TTC549 (cell line): Measurements from ENCODE around the gene IP6K3.
A peak's percentile ranks its signal among the peaks of the same experiment; 100 is the strongest.

Source experiments
- FAIRE-seq: peaks from 2 replicates; lab custom pipeline; 2012; peaks lifted over from hg19 to GRCh38; lab: Jason Lieb, UNC

The IP6K3 gene

DNA sequence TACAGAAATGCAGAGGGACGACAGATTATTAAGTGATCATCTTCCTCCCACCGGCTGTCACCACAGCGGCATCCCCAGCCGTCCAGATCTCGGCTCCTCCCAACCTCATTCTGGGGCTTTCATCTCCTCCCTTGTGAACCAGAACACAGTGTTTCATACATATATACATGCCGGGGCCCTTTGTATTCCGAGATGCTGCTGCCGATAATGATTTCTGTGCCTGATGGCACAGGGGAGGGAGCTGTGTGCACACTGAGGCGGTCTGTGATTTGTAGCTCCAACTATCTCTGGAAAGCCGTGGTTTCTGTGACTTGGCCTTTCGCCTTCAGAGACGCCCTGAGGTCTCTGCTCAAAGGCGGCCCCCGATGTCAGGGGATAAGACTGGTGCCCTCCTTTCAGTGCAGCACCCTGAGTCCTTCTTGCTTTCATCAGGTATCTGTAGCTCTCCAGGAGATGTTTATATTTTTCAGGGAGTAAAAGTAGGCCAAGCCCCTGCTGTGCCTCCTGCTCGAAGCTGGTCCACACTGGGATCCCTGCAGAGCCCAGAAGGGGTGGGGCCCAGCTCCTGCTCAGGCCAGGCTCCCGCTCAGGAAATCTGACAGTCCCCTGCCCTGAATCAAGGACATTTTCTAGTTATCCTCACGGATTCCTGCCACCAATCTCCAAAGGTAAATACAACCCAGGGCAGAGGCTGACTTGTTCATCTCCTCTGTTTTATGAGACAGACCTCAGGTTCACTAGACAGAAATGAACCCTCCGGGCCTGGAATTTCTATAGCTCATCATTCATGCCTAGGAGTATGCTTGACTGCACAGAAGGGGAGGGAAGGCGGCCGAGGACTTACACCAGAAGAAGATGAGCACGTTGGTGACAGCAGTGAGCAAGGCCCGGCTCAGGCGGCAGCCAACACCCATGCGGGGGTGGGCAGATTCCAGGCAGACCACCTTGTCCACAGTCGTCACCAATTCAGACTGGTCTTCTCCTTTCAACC is 31.0 kb upstream of the IP6K3 start:
- FAIRE-seq, result no peak

DNA sequence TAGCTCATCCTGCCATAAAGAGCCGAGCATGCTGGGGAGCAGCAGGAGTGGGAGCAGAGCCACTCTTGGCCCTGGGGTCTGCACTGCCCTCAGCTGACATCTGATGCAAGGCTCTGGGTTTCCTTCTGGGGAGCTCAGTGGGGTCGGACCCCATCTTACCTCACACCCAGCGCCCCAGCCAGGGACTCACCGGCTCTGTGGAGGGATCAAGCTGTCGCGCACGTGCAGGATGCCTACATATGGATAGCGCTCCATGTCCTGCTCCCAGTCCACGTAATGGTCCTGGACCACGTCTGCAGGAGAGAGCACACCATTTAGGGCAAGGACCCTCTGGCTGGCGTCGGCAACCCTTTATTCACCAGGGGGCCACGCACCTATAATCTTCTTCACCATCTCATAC is 30.1 kb upstream of the IP6K3 start:
- no peak for FAIRE-seq

DNA sequence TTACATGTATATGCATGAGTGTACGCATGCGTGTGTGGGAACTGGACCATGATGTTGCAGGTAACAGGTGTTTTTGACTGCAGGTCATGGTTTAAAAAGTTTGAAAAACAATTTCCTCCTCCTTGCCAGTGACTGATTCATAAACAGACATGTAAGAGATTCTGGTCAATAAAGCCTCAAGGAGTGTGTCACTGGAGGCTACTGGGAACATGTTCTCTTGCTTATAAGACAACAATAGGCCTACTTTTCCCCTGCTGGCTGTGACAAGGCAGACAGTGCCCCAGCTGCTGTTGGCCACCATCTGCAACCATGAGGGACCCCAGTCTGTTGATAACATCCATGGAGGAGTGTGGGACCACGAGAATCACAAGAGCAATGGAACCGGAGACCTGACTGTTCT is 29.5 kb upstream of the IP6K3 start:
- FAIRE-seq, result no peak

DNA sequence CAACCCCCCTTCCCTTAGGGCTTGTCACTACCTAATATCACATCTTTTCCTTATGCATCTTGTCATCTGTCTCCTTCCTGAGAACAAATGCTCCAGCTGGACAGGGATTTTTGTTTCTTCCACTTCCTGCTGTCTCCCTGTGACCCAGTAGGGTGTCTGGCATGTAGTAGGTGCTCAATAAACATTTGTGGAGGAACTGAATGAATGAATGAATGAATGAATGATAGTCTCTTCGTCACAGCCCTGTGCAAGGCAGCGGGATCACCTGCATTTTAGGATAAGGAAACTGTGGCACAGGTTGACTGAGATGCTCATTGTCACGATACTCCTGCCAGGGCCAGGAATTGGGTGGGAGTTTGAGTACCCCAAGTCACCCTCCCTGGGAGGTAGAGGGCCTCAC is 28.1 kb upstream of the IP6K3 start:
- no peak for FAIRE-seq

DNA sequence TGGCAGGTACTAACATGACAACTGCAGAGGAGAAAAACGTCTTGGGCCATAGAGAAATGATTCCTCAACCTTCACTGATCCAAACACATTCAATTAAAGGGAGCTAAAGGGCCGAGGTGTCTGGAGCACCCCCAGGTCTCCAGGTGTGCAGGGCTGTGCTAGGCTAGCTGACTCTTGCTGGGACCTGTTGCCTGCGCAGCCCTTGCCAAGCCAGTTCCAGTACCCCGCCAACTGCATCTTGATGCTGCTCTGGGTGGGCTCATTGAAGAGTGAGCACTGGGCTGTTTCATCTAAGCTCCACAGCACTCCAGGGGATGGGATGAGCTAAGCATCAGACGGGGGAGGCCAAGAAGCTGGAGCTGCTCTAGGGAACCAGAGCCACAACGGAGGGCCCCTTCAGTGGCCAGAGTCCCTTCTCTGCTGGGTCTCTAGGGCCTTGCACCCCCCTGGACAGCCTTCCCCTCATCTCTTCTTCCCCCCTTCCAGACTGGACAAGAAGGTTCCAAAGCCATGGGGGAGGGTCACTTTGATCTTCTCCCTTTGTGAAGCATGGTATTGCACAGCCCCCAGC is 26.3 kb upstream of the IP6K3 start:
- no peak for FAIRE-seq

DNA sequence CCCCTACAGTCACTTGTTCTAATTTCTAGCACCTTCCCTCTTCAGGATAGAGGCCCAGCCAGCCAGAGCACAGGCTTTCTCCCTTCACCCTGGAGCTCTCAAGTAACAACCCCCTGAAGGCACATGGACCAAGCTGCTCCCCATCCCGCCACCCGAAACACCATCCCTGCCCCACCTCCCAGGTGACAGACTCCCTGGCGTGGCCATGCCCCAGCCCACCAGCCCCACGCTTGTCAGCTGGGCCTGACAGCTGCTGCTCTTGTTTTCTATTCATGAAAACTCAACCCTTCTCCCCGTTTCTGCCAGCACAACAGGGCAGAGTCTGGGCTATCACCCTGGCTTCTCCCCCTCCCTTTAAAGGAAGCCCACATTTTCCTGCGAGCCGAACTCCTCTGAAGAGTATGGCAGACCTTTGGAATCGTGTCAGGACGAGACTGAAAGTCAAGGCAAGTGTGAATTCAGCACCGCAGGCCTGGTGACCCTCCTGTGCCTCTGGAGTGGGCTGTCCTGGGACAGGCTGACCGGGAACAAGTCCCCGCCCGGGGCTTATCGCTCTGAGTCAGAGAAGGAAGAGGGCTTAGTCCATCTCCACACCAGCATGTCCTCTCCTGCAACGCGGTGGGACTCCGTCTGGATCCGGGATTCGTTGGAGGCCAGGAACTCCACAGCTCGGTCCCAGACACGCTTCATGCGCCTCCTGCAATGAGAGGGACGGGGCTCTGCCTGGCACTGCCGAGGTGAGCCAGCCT is 25.6 kb upstream of the IP6K3 start:
- no peak for FAIRE-seq

DNA sequence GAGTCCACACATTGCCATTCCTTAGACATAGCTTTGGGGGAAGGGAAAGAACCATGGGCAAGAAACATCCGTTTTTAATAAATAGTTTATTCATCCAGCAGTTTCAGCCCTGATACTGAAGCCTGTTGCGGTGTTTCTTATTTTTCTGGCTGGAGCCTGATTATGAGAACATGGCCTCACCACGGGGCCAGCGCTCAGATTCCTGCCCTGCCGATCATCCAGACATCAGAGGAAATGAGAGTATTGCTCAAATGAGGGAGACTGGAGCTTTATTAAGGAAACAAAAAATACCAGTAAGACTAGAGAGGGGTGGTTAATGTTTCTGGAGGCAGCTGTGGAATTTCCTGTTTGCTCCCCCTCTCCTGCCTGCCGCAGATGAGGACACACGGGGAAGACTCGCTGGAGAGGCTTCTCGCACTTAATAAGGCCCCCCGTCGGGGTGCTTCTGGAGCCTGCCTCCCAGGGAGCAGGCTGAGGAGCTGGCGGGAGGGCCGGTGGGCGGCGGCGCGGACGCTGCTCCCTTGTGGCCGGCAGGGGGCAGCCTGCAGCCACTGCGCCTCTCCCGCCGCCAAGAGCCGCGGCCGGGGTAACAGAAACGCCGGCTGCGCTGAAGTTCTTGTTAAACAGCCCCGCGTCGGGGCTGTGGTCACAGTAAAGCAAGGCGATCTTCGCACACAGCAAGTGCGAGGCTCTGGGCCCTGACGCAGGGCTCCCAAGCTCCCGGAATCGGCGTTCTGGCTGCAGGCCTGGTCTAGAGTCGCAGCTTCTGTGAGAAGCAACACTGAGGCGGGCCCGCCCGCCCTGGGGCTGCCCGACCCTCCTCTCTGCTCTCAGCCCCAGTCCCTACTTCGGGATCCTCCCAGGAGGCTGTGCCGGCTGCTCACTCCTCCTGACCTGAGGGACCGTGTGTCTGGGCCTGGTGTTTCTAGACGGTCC is 24.7 kb upstream of the IP6K3 start:
- no peak for FAIRE-seq

DNA sequence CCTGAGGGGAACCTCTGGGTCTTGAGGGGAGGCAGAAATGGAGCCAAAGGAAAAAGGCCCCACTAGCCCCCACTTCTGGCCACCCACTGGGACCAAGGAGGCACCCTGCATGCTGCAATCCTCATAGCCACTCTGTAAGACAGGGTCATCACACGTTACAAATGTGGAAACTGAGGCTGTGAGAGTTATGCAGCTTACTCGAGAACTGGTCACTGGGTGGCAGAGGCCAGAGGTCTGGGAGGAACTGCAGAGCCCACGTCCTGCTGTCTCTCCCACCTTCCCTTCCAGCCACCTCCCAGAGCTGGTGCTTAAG is 24.1 kb upstream of the IP6K3 start:
- no peak for FAIRE-seq

DNA sequence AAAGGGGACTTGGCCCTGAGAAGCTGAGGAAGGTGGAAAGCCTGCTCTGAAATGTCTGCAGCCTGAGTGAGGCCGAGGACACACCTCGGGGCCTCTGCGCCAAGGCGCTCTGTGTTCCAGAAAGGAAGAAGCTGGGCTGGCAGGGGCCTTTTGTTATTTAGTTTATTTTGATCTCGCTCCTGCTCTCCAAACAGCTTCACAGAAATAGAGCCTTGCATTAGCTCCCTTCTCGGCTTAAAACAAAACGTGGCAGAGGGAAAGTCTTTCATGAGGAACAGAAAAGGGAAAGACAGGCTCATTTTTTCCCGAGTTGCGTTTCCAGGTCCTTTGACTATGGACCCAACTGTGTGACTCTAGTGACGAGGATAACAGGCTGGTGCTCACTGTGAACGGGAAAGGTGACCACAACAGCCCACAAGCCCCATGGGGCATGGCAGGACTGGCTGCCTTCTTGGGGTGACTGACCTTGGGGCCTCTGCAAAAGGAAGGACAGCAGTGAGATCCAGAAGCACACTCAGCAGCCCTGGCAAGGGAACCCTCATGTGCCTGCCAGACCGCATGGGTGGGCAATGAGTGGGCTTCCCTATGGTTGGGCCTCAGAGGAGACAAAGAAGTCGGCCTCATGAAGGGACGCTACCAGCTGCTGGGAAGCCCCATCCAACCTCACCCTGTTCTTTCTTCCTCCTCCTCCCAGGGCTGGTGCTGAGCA is 23.6 kb upstream of the IP6K3 start:
- no peak for FAIRE-seq

DNA sequence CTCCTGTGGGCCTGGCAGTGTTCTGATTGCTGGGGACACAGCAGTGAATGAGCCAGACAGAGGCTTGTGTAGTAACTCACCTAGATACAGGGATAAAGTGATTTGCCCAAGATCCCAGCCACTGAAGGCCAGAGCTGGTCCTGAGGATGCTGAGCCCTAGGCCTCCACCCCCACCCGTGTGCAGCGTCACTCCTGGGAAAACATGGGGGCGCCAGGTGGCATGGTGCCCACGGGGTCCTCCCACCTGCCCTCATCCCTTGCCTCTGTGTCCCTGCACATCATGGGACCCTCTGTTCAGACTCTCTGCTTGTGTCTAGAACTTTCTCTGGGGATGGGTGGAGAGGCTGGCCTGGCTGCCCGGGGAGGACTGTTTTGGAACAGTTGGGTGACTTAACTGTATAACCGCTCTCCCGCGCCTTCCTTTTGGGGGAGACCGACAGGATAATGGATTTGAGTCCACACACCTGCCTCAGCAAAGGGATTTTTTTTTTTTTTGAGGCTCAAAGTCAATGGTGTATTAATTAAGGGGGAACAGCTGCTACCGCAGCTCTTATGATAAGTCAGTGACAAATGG is 22.6 kb upstream of the IP6K3 start:
- no peak for FAIRE-seq

DNA sequence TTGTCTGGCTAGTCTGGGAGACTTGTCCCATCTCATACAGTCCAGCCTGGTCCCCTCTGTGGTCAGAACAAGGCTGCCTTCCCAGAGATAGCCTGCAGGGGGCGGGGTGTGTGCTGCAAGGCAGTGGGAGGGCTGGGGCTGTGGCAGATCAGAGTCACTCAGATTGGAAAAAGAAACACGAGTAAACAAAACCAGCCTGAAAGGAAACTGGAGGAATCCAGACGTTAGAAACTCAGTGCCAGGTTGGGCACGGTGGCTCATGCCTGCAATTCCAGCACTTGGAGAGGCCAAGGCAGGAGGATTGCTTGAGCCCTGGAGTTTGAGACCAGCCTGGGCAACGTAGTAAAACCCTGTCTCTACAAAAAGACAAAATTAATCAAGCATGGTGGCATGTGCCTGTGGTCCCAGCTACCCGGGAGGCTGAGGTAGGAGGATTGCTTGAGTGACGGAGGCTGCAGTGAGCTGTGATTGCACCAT is 22.0 kb upstream of the IP6K3 start:
- peak; percentile 23 for FAIRE-seq

DNA sequence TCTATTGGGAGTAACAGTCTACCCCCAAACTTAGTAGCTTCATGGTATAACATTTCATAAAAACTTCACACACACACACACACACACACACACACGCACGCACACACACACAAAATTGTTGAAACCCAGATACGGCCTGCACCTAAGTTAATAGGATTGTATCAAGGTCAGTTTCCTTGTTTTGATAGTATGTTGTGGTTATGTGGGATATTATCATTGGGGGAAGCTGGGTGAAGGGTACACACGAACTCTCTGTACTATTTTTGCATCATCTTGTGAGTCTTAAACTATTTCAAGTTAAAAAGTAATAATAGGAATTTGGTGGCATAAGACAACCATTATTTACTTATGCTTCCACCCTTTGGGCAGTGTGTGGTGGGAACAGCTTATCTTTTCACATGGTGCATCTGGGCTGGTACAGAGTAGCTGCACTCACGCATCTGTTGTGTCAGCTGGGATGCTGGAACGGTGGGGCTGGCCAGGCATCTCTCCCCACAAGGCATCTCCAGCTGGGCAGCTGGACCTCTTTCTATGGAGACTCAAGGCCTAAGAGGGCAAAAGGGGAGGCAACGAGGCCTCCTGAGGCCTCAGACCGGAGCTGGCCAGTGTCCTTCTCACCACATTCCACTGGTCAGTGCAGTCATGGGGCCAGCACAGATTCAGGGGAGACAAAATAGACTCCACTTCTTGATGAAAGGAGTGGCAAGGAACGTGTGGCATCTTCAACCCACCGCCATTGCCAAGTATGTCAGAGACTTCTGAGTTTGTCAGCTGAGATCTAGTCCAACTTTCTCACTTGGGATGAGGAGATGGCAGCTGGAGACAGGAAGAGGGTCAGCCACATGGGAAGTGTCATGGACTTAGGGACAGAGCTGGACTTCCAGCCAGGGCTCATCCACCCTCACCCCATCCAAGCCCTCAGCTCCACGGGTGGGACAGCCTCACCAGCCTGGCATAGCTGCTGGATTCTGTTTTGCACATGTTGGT is 20.5 kb upstream of the IP6K3 start:
- FAIRE-seq, result no peak

DNA sequence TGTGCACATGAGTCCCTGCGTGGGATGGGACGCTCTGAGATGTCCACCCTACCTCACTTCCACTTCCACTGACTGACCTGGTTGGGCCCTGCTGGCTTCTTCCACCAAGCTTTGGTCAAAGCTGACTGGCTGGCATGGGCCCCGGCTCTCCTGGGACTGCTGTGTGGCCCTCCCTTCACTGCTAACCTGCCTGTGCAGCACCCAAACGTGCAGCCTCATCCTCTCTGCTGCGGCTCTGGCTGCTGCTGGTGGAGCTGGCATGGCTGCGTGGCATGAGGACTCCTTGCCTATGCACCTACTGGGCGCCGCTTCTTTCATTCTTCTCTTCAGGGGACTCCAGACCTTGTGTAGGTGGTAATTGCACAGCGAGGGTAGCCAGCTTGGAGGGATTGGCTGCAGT is 18.7 kb upstream of the IP6K3 start:
- FAIRE-seq, result no peak

DNA sequence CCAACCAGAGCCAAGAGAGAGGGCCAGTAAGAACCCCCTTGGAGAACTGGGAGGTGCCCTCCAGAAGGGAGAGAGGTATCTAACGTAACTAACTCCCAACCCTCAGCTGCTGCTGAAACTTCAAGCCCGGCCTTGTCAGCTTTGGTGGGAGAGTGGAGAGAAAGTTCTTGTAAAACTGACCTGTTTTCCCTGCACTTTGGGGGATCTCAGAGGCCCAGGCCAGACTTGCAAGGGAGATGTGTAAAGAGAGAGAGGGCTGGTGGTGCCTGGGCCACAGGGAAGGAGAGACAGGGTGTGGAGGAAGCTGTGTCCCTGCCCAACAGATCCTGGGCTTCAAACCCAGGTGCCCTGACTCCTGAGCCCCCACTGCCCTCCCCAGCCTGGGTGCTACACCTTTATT is 17.3 kb upstream of the IP6K3 start:
- FAIRE-seq, result no peak

DNA sequence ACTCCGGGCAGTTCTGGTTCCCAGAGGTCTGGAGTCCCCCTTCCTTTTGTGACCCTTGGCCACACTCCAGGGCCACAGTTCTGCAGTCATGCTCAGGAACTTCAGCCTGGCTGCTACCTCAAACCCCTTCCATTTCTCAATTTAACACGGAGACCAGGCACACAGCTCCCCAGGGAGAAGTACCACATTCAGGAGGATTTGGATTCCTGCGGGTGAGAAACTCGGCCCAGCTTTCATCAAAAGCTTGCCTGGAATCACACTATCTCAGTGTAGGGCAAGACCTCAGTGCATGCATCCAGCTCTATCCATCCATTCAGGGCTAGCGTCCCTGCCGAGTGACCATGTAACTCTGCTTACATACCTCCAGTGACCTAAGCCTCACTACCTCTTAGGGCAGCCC is 16.8 kb upstream of the IP6K3 start:
- no peak for FAIRE-seq

DNA sequence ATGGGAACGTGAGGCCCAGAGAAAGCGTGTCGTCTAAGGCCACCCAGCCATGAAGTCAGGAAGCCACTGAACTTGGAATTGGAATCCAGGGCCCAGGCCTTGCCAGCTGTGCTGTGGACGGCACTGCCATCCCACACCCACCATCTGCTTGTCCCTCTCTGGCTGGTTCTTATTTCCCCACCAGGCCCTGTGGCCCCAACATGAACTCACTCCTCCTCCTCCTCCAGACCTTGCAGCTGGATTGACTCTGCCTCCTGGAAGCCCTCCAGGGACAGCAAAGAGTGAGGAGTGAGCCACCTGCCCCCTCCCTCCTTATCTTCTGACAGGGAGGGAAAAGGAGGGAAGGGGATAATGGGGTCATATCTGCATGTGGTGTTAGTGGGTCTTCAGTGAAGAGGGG is 16.0 kb upstream of the IP6K3 start:
- no peak for FAIRE-seq

DNA sequence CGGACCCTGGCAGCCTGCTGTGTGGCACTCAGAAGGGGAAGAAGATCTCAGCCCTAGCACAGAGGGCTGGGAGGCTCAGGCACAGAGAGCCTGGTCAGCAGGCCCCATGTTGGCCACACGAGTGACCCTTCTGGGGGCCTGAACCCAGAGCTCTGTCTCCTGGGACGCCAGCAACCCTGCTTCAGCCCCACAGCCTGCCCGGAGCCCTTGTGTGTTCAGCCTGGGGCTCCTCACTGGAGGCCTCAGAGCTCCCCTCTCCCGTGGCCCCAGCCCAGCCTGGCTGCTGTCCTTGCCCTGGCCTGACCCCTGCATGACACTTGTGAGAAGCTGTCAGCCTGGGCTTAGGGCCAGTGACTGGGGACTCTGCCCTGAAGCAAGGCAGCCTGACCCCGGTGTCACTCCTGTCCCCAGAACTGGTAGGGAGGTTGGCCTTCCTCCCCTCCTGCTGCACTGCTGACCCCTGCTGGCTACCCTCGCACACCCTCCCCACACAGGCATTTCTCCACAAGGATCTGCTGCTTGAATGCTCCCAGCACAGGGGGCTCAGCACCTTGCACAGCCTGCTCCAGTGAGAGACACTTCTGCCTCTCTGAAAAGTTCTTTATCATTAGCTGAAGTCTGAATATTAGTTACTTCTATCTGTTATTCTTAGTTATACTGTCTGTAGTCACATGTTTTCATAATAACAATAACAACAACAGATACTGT is 15.4 kb upstream of the IP6K3 start:
- FAIRE-seq, result no peak

DNA sequence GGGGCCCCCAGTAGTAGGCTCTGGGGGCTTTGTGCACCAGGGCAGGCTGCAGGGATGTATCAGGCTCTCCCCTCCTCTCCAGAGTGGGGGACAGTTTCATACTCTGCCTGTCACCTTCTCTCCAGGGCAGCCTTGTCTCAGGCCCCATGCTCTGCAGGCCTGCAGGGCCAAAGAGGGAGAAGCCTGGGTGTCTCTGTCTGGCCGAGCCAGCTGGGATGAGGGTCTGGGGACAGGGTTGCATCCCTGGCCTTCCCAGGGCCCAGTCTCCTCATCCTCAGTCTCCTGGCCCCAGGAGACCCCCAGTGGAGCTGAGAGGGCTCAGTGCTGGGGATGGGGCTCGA is 14.8 kb upstream of the IP6K3 start:
- FAIRE-seq, result no peak

DNA sequence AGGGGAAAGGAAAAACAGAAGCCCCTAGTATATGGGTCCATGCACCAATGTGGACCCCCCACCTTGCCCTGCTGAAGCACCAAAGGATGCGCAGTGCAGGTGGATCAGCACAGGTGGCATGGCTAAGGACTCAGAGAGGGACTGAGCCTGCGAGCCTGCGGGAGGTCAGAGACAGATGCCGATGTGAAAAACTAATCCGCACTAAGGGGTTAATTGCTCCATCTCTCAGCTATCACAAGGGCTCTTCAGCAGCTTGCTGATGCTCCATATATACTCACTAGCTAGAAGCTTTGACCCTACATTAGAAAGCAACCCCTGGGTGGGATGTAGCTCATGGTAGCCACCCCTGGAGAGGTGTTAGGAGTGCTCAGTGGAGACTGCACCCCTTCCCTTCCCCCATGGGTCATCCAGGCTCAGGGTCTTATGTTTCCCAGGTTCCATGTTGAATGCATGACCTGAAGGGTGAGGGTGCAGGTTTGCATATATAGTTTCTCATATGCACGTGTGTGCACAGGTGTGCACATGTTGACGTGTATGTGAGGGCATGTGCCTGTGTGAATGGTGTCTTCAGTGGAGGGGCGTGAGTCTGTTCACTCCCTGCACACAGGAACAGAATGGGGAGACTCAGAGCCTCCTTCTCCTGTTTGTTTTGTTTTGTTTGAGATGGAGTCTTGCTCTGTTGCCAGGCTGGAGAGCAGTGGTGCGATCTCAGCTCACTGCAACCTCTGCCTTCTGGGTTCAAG is 13.4 kb upstream of the IP6K3 start:
- no peak for FAIRE-seq
